Osteoblast (primary cell): ENCODE results near the gene LAMB4. TPM values are rescaled to one million over a fixed set of nuclear protein-coding genes. Genes with fewer than 3 reads are reported as not detected.

ENCODE experiments used
- DNase-seq: peaks from one replicate; pipeline ENCODE4 v3.0.0; 2011; ENCODE audit warnings: low spot score, mixed read lengths; ENCODE audit not compliant: insufficient read length; ENCODE audit errors: missing footprints
- H2AFZ ChIP-seq: 2 replicates; pipeline ENCODE4 v1.6.0; 2011; ENCODE audit warnings: mild to moderate bottlenecking, low read length
- H3K27ac ChIP-seq: 2 replicates; pipeline ENCODE4 v1.5.1; 2011; ENCODE audit warnings: mild to moderate bottlenecking, low read depth, low read length, moderate library complexity
- H3K27me3 ChIP-seq: 2 replicates; pipeline ENCODE4 v1.6.0; 2012; ENCODE audit warnings: mild to moderate bottlenecking, control low read depth, inconsistent platforms, low read length, moderate library complexity; ENCODE audit not compliant: insufficient read depth
- H3K36me3 ChIP-seq: 2 replicates; pipeline ENCODE4 v1.5.1; 2011; ENCODE audit warnings: mild to moderate bottlenecking, low read length, control low read depth, moderate library complexity; ENCODE audit not compliant: insufficient read depth
- H3K4me1 ChIP-seq: 2 replicates; pipeline ENCODE4 v1.5.1; 2011; ENCODE audit warnings: mild to moderate bottlenecking, low read length, control low read depth, moderate library complexity; ENCODE audit not compliant: insufficient read depth
- H3K4me2 ChIP-seq: 2 replicates; pipeline ENCODE4 v1.6.0; 2011; ENCODE audit warnings: mild to moderate bottlenecking, low read length; ENCODE audit not compliant: insufficient read depth
- H3K4me3 ChIP-seq: fragments of 200-600 bp; sonication (generic); 3 replicates; pipeline ENCODE4 v1.5.1; 2012; ENCODE audit warnings: mild to moderate bottlenecking, low read length, inconsistent platforms; ENCODE audit not compliant: insufficient read depth
- H3K79me2 ChIP-seq: 2 replicates; pipeline ENCODE4 v1.6.0; 2012; ENCODE audit warnings: mild to moderate bottlenecking, low read length, control low read depth, inconsistent platforms; ENCODE audit not compliant: insufficient read depth
- H3K9me3 ChIP-seq: 2 replicates; pipeline ENCODE4 v1.5.1; 2011; ENCODE audit warnings: low read depth, low read length, control low read depth
- H4K20me1 ChIP-seq: 2 replicates; pipeline ENCODE4 v1.6.0; 2012; ENCODE audit warnings: mild to moderate bottlenecking, low read length, control low read depth; ENCODE audit not compliant: insufficient read depth
- CTCF ChIP-seq: IDR thresholded peaks from 2 replicates; pipeline ENCODE4 v1.5.1; 2011; ENCODE audit warnings: mild to moderate bottlenecking, low read depth, low read length, moderate library complexity; ENCODE audit errors: extremely low read depth
- total RNA-seq: library from RNA; depleted of rRNA; stranded (reverse); fragments of >200 nt; gene quantifications from 2 replicates; pipeline ENCODE4 v1.2.3, GENCODE V29; 2012

LAMB4 gene
- total RNA-seq, 1 donor = 0.36 TPM

GRCh38 chr7:108051454-108051853 lies 78.7 kb downstream of the LAMB4 start:
- Histone ChIP-seq H3K36me3 (no peaks in the 10 kb centered on the region), H3K27ac (no peak overlapping the region), H3K4me2 (no peak overlapping the region), H2AFZ (no peak overlapping the region), H3K27me3 (no peaks in the 10 kb centered on the region), H3K9me3 (no peaks in the 10 kb centered on the region), H4K20me1 (no peaks in the 10 kb centered on the region), H3K79me2 (no peaks in the 10 kb centered on the region), H3K4me1 (no peaks in the 10 kb centered on the region), H3K4me3 (no peak overlapping the region)
- TF ChIP-seq CTCF = no peak
- DNase-seq = no peak

- no peaks in the 10 kb centered on the region for H4K20me1 ChIP-seq
- H3K79me2 ChIP-seq = no peaks in the 10 kb centered on the region
- no peak for DNase-seq
- H3K9me3 ChIP-seq = no peaks in the 10 kb centered on the region
- no peak overlapping the region for H3K27ac ChIP-seq
- no peak for TF ChIP-seq CTCF
- peaks cover 5% of the 10 kb centered on the region for H3K4me1 ChIP-seq
- no peak overlapping the region for H3K4me3 ChIP-seq
- H3K4me2 ChIP-seq = no peak overlapping the region
- H3K36me3 ChIP-seq = no peaks in the 10 kb centered on the region
- no peaks in the 10 kb centered on the region for H3K27me3 ChIP-seq
- H2AFZ ChIP-seq = no peak overlapping the region
Observed at GRCh38 chr7:108049962-108050361, 80.2 kb downstream of the LAMB4 start.

- Histone ChIP-seq H3K27ac (no peak overlapping the region), H3K27me3 (no peaks in the 10 kb centered on the region), H3K4me2 (no peak overlapping the region), H2AFZ (no peak overlapping the region), H3K4me3 (no peak overlapping the region), H3K79me2 (no peaks in the 10 kb centered on the region), H3K36me3 (no peaks in the 10 kb centered on the region), H4K20me1 (no peaks in the 10 kb centered on the region), H3K9me3 (no peaks in the 10 kb centered on the region), H3K4me1 (peaks cover 5% of the 10 kb centered on the region)
- no peak for DNase-seq
- TF ChIP-seq CTCF = no peak
Observed at GRCh38 chr7:108048422-108048821, 81.7 kb downstream of the LAMB4 start.

GRCh38 chr7:108046952-108047506 lies 83.1 kb downstream of the LAMB4 start:
- no peaks in the 10 kb centered on the region for H3K79me2 ChIP-seq
- H3K4me3 ChIP-seq = no peak overlapping the region
- DNase-seq = no peak
- no peaks in the 10 kb centered on the region for H3K36me3 ChIP-seq
- peaks cover 5% of the 10 kb centered on the region for H3K4me1 ChIP-seq
- H4K20me1 ChIP-seq = no peaks in the 10 kb centered on the region
- TF ChIP-seq CTCF = no peak
- no peak overlapping the region for H3K27ac ChIP-seq
- no peak overlapping the region for H3K4me2 ChIP-seq
- H3K27me3 ChIP-seq = no peaks in the 10 kb centered on the region
- no peak overlapping the region for H2AFZ ChIP-seq
- no peaks in the 10 kb centered on the region for H3K9me3 ChIP-seq
